ENCODE results near the gene ZNF695. TPM values are rescaled to one million over a fixed set of nuclear protein-coding genes. Genes with fewer than 3 reads are reported as not detected.

Gene ZNF695
- total and polyA plus RNA-seq, 9 of the 15 experiments (the other 6 are each of a cell fraction or from before 2014, with no cell fraction given): 8.7 to 15.2 (median 10.9) TPM

- no peak for FAIRE-seq
- Histone ChIP-seq H3K9me1 (ENCODE audit: control insufficient read depth, insufficient read depth, low read length) (no peaks in the 10 kb centered on the region), H3K27ac (ENCODE audit: extremely low read depth, low read depth, low read length) (no peak overlapping the region), H3K27me3 (ENCODE audit: control insufficient read depth in 2 of 2, insufficient read depth in 2 of 2, low read length in 2 of 2) (no peaks in the 10 kb centered on the region), H3K79me2 (ENCODE audit: control insufficient read depth, insufficient read depth, low read length) (no peaks in the 10 kb centered on the region), H3K4me1 (replicated peaks in 1 of 2; ENCODE audit: control insufficient read depth in 2 of 2, insufficient read depth in 2 of 2, low read length in 2 of 2) (no peaks in the 10 kb centered on the region), H3K9ac (ENCODE audit: insufficient read depth in 1 of 2, low read depth in 2 of 2, low read length in 2 of 2) (no peak overlapping the region), H3K4me2 (ENCODE audit: insufficient read depth, low read length) (no peak overlapping the region), H2AFZ (ENCODE audit: low read depth, low read length) (no peak overlapping the region), H3K36me3 (ENCODE audit: control insufficient read depth, insufficient read depth, low read length) (peaks cover 47% of the 10 kb centered on the region), H4K20me1 (replicated peaks; ENCODE audit: control insufficient read depth, insufficient read depth, low read length) (no peaks in the 10 kb centered on the region), H3K9me3 (replicated peaks; ENCODE audit: control insufficient read depth, insufficient read depth, low read depth, low read length) (peaks cover 48% of the 10 kb centered on the region), H3K4me3 (no peak overlapping the region)
- 38% methylated on average over 1 of the region's 1 CpG for WGBS (ENCODE audit: insufficient coverage, low coverage, missing lambda C conversion rate)
- peak; percentile 100 for TF ChIP-seq ZNF274 (IDR thresholded peaks at IDR 0.05; ENCODE audit: borderline replicate concordance, low read depth, low read length)
- TF ChIP-seq ZNF175 (CRISPR knock-in tag; IDR thresholded peaks at IDR 0.05; ENCODE audit: low read depth): no peak
- peak in 1 of 2 experiments; percentile 89; a peak in 2 of 3 replicates for TF ChIP-seq CBX3 (IDR thresholded peaks at IDR 0.05; ENCODE audit: borderline replicate concordance in 1 of 2, low read length in 2 of 2)
- peak; percentile 98 for TF ChIP-seq TRIM28 (IDR thresholded peaks at IDR 0.05)
- TF ChIP-seq XRCC3 (IDR thresholded peaks at IDR 0.05): peak; percentile 89
- 0 out of 2 replicates have a peak, but pooled peaks have one; percentile 27 for TF ChIP-seq MTA3 (IDR thresholded peaks at IDR 0.05; ENCODE audit: borderline replicate concordance)
- TF ChIP-seq ETS1 (conservative IDR thresholded peaks at IDR 0.05; ENCODE audit: control insufficient read depth, low read depth, low read length): peak; percentile 64; the same call in 1 of the 2 replicates
- peak in 1 of 2 experiments; percentile 66; a peak in 2 of 4 replicates for TF ChIP-seq TRIM24 (IDR thresholded peaks at IDR 0.05)
- TF ChIP-seq CBX5 (IDR thresholded peaks at IDR 0.05; ENCODE audit: borderline replicate concordance, low read depth): peak; percentile 39; the same call in 1 of the 2 replicates
- no peak for TF ChIP-seq ZNF280A (IDR thresholded peaks at IDR 0.05; ENCODE audit: low read depth, partially characterized antibody)
- CTCF ChIA-PET (ENCODE audit: low intra/inter-chr PET ratio): no interaction called here
- no TSS peak for BruUV-seq (replicated peaks)
- POLR2A ChIA-PET: interaction anchor here (1.2 kb wide), 1 partner anchor 78 kb away, joined by 3 read pairs; no protein-coding TSS in a partner anchor
- in situ Hi-C loops (cut with MboI): no loop called here
- DNase-seq (ENCODE audit: extremely low read depth in 1 of 4, low spot score in 3 of 4): no peak
- intact Hi-C loops (cut with micrococcal nuclease): no loop called here
- no peak for ATAC-seq
Measured at GRCh38 chr1:246987083-246987690, 20.7 kb downstream of the ZNF695 start.

Measured in K562 (cell line).